Cortex of kidney (tissue), 1 donor: Measurements from ENCODE around the gene PLCB2.

Experiments used
- DNase-seq: peaks from one replicate; lab custom pipeline; 2025; lab: John Stamatoyannopoulos, UW

Gene PLCB2

DNA sequence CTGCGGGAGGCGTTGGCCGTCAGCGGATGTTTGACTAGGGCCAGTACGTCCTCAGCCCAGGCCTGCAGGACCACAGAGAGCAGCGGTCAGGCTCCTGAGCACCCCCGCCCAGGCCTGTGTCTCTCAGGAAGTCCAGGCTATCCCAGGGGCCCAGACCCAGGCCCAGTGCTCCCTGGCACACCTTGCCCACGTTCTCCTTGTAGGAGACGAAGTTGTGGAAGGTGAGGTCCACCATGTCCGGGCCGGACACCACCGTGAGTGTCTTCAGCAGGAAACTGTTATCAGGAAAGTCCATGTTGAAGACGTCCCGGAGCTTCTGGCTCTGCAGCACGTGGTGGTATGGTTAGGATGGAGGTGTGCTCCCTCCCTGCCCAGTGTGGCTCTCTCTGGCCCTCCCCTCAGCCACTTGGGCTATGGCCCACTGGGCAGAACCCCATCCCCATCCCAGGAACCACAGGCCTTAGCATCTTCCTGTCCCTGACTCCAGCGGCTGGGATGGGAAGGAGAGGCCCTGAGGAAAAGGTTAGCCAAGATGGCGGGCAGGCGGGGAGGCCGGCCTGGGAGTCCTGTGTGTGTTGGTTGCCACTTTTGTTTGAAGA is 5.3 kb downstream of the PLCB2 start:
- DNase-seq = no peak

DNA sequence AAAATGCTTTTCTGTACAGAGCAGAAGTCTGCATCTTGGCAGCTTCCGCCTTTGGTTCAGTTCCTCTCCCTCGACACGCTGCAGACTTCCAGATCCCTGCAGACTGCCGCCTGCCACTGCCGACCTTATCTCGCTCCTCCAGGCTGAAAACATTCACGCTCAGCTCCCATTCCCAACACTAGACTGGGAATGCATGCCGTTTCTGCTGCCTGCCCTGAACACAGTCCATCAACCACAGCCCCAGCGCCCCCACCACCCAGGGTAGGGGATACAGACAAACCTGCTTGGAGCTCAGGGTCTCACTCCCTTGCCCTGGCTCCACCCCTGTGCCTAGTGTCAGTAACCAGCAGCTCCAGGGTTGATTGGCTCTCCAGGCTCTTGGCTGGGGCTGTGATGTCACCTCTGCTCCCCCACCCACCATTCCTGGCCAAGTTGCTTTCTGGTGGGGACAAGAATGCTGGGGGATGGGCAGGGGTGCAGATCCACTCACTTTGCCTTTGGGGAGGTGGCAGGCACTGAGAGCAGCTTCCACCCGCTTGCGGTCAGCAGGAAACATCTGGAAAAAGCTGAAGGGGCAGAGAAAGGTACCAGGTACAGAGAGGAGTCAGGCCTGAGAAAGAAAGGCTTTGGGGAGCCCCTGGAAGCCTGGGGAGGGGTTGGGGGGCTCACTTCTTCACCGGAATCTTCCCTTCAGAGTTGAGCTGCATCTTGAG is 6.1 kb downstream of the PLCB2 start:
- DNase-seq = no peak

DNA sequence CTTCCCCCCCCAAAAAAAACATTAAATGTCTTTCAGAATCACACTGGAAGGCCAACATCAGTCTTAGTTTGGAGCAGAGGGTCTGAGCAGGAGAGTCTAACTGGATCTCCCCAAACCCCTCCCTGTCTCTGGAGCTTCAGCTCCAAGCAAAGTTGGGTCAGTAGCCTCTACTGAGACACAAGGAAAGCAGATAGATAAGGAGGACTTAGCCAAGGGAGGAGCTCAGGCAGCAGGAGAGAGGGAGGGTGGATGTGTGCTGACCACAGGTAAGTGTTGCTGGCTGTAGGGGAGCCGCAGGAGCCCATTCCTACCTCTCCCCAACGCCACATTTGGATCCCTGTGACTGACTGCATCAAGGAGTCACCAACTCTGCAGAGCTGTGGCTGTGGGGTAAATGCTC is 7.0 kb downstream of the PLCB2 start:
- DNase-seq = no peak

DNA sequence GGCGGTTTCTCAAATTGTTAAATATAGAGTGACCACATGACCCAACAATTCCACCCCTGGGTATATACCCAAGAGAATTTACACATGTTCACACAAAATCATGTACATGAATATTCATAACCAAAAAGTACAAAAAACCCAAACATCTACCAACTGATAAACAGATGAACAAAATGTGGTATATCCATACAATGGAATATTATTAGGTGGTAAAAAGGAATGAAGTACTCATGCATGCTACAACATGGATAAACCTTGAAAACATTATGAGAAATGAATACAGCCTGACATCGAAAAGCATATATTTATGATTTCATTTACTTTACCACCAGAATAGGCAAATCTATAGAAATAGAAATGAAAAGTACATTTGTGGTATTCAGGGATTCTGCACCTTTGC is 7.4 kb downstream of the PLCB2 start:
- no peak for DNase-seq

DNA sequence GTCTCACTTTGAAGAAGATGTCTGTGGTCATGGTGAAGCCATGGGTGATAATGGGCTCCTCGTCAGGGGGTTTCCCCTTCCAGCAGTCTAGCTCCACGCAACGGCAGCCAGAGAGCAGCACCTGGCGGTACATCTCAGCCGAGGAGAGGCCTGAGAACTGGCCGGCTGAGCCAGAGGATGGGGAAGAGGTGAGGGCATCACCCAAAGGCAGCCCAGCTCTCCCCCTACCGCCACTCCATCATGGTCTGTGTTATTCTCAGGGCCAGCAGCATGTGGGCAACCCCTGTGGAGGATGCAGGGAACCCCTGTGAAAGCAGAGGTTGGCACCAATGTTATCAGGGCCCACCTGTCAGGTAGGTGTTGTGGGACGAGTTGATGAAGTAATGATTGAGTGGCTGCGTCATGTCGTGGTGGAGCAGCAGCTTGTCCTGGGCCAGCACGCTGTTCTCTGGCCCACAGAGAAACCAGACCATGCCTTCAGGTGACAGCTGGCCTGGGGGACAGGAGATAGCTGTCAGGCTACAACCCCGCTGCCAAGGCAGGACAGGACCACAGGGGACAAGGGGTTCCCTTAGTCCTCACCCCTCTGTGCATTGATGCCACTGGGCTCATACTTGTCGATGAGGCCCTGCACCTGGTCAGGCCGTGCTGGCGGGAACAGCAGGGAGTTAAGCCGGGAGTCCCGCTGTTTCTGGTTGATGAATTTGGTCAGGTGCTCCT is 9.4 kb downstream of the PLCB2 start:
- no peak for DNase-seq

DNA sequence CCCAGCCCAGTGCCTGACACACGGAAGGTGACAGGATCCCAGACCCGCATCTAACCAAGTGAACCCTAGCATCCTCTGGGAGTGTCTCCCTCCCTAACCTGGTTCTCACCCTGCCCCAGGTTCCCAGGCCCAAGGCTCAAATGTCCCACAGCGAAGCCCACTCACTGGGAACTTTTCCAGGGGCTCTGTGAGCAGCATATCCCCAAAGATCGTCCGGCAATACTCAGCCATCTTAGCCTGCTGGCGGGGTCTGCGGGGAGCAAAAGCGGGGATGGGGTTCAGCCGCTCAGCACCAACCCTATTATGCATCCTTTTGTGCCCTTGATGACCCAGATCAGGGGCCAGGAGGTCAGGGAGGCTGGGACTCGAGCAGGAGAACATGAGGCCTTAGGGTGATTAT is 10.4 kb downstream of the PLCB2 start:
- no peak for DNase-seq

DNA sequence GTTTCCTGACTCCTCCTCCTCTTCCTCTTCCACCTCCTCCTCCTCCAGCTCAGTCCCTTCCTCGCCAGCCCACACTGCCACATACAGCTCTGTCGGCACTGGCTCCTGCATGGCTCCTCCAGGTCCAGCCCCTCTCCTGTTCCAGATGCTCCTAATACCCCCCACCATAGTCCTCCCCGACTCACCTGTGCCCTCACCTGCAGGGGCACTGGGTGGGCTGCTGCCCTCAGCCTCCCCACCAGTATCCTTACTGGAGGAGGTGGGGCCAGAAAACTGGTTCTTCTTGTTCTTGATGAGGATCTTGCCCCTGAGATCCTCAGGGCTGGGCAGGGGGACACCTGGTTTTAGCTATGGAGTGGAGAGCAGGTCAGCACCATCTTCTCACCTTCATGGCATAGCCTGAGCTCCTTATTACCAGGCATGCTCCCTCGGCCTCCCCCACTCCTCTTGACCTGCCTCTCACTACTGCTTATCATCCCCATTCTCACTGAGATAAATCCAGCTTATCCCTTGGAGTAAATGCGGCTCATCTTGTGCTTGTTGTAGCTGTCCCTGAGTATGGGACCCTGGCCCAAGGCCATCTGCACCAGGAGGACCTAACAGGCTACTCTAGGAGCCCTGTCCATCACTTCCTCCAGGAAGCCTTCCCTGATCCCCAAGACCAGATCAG is 11.0 kb downstream of the PLCB2 start:
- no peak for DNase-seq

DNA sequence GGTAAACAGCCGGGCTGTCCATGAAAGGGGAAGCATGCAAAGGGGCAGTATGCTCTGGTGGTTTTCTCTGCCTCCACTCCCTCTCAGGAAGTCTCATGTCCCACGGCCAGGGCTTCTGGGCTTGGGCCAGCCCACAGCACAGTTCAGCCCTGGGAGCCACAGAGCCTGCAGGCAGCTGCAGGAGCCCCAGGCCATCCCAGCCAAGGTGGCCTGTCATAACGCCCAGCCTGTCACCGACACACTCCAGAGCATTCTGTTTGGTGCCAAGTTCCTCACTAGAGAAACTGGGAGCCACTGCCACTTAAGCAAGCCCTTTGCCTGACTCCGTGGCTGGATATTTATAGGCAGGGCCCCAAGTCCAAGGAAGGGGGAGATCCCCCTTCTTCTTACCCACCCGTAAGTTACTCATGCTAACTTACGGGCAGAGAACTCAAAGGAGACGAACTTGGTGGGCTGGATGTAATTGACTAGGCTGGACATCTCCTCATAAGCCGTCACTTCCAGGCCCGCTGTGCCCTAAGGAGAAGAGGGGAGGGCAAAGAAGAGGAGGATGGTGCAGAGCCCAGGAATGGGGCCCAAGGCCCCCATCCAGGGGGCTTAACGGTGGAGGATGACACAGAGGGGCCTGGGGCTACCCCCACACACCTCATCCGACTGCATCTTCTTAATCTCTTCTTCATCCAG is 11.7 kb downstream of the PLCB2 start:
- no peak for DNase-seq

DNA sequence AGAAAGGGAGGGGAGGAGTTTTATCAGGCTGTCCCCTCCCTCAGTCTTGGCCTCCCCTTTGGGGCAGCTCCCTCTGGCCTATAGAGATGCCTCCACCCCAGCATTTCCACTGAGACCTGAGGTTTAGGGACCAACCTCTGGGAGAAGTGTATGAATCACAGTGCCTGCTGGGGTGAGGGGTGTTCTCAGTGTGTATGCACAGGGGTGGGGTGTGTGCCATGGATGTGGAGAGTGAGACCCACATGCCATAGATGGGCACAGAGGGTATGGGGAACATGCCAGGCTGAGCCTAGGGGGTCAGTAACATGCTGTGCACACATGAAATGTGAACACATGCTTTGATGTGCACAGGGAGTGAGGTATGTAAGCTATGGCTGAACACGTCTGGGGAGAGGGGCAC is 12.4 kb downstream of the PLCB2 start:
- DNase-seq = no peak

DNA sequence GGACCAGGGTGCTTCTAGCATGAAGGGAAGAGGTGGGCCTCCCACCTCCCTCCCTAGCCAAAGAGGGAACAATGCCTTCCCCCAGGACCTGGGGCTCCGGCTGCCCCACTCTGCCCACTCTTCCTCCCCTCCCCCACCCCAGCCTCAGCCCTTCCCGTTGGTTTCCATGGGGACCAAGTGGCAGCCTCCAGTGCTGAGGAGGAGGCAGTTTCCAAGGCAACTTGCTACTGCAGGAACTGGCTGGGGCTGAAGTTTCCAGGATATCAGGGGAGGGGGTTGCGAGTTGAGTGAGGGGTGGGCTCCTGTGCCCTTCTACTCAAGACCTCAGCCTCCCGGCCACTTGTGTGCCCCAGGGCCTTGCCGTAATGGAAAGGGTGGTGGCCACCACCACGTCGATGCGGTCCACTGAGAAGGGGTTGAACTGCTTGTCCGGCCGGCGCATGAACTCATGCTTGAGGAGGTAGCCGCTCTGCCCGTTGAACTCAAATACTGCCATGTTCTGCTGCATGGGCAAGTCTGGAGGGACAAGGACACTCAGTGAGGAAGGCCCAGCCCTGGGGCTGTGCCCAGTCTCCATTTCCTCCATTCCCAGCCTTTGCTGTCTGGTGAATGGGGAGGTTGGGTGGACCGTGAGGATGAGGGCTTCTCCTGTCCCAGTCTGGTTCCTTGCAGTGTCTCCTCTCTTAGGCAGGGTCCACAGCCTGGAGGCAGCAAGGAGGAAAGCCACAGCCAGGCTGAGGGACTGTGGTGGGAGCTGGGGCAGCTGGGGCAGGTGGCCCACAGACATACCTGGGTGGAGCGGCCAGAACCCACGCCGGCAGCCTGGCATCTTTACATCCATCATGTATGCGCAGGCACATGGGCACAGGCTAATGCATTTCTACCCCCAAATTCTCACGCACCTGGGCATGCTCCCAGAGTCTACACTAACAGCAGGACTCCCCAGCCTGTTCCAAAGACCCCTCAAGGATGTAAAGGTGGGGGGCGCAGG is 13.5 kb downstream of the PLCB2 start:
- no peak for DNase-seq

DNA sequence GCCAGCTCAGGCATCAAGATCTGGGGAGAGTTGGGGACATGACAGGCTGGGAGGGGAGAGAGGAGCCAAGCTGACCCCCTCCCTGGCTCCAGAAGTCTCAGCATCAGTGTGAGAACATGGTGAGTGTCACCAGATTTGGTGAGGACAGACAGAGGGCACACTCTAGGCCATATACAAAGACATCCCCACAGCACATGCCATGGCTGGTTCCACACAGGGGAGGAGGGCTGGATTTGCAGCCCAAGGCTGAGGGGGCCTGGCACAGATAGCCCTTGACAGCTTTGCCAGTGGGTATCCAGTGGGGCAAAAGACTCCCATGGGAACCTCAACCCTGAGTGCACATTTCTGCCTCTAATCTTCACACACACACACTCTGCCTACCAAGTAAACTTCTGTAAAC is 14.7 kb downstream of the PLCB2 start:
- no peak for DNase-seq

DNA sequence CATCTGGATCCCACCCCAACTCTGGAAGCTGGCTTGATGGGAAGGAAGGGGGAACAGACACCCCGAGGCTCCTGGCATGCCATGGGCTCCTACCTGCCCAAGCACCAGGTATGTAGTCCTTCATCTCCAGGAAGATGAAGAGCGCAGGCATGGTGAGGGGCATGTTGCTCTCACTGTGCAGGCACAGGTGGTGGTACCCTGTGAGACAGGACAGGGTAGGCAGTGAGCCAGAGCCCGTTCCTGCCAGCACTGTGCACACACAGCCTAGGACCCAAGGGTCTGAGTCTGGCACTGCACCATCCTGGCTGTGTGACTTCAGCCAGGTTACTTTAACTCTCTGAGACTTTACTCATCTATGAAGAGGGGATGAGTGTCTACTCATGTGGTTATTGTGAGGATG is 15.5 kb downstream of the PLCB2 start:
- no peak for DNase-seq

DNA sequence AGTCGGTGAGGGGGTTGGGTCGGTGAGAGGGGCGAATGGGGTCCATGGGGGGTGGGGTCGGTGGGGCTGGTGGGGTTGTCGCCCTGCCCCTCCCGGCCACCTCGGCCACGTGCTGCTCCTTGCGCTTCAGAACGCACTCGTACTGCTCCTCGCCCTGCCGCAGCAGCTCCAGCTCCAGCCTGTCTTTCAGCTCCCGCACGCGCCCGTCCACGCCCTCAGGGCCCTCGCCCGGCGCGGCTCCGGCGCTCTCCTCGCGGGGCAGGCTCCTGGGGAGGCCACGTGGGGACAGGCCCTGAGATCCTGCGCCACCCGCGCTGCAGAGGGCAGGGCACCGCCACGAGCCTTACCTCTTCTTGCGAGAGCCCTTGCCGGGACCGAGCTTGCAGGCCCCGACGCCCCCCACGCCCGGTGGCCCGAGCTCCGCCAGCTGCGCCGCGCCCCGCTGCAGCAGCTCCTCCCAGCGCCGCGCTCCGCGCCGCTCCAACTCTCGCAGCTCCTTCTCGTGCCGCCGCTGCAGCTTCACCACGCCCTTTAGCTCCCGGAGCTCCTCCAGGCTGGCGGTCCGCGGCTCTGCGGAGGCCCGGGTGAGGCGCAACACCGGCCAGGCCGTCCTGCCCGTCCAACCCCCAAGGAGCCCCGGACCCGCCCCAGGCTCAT is 16.7 kb downstream of the PLCB2 start:
- no peak for DNase-seq

DNA sequence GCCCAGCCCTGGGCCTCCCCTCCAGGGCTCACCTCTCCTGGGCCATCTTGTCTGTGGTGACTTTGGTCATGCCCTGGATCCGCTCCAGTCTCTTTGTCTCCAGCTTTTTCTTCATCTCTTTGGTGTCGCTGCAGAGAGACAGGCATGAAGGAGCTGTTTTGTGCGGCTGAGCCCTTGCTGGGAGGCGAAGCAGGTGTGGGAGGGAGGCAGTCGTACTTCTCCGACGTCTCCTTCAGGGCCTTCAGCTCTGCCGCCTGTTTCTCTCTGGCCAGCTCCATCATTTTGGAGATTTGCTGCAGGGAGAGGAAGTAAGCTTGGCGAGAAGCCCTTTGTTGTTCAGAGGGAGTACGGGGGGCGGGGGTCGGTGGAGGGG is 17.2 kb downstream of the PLCB2 start:
- no peak for DNase-seq

DNA sequence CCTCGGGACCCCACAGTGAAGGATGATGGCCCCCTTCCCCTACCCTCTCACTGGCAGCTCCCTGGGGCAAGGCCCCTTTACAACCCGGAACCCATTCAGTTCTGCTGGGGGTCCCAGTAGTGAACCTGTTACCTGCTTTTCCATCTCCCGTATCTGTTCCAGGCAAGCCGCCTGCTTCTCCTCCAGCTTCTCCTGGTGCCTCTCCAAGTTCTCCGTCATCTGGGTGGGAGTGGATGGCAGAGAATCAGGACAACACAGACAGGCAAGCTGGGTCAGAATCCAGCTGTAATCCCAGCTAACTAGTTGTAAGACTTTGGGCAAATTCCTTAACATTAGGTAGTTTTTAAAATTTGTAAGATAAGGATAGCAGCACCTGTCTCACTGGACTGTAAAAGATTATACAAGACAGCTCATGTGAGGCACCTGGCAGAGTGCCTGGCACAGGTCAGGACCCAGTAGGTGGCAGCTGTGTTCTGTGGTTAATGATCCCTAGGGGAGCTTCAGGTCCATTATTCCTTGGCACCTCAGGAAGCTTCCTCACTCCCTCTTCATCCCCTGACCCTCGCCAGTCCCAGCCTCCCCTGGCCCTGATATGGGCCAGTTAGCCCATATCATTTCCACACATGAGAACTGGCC is 18.5 kb downstream of the PLCB2 start:
- DNase-seq = no peak

DNA sequence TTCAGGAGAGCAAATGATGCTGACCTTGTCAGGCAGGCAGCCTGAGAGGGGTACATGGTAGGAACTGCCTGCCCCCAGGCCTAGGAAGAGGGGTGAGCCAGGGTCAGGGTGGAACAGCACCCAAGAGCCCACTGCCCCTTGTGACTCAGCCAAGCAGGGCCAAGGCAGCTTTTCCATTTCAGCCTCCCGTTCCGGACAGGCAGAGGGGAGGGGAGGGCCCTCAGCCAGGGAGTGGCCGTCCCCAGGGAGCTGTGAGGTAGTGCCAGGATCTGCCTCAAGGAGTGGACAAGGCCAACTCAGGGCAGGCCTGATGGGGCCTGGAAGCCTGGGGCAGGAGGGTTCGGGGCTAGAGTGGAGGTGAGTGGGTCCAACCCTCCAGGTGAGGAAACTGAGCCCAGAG is 19.8 kb downstream of the PLCB2 start:
- no peak for DNase-seq

DNA sequence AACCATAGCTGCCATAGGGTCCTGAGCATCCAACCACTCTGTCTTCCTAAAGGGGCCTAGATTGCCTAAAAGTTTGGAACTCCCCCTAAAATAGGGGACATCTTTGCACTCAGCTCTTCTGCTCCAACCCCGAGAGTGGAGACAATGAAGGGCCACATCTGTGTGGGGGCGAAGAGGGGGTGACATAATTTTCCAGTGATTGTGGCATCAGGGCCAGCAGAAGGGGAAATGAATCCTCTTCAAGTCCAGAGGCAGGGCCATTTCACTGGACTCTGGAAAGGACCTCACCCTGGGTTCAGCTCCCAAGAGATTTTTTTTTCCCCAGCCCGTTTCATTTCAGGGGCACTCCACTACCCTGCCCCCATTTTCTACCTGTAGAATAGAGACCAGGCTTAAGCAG is 20.2 kb downstream of the PLCB2 start:
- DNase-seq = no peak

DNA sequence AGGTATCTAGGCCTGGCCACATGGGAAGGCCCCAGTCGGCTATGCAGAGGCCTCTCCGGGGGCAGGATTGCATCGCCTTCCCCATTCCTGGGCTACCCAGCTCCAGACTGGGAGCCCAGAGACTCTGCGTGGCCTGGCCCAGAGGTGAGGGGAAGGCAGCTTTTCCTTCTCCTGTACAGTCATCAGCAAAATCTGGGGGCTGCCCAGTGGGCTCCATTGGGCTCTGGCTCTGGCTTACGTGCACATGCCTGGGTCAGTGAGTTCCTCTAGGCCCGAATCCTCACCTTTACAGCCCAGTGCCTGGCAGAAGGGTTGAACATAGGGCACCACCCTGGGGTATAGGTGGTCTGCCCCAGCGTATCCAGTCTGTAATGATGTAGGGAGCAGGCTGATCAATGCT is 20.9 kb downstream of the PLCB2 start:
- no peak for DNase-seq

DNA sequence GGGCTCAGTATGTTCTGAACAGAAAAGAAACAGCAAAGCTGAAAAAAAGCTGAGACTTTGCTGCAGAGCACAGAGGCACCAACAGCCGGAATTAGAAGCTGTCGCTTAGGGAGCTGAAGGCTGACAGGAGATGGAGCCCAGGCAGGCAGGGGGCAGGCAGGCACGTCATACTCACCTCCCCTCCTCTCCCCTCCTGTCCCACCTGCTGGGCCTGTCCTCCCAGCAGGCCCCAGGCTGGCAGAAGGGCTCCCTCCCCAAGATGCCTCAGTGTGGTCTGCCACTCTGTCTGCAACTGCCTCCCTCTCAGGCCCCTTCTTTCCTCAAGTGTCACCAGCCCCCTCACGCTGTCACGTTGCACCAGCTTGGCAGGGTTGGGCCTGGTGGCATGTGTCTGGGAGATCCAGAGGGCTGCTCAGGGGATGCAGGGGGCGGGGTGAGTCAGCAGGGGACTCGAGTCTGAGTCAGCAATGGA is 21.6 kb downstream of the PLCB2 start:
- no peak for DNase-seq

DNA sequence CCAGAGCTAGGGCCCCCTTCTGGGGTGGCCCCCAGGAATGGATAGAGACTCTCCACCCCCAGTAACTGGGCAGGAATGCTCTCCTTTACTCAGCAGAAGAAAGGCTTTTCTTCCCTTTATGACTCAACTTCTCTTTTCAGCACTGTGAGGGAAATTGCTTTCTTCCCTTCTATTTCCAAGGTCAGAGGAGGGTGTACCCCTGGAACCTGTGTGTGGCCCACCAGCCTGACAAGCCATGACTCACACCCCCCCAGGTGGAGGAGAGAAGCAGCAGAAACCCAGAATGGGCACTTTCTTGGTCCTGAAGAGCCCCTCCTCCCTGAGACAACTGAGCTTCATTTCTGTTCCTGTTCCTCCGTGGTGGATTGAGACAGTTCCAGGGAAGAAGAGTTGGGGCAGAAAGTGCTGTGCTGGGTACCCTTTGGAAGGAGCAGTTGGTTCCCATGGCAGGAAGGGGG is 22.2 kb downstream of the PLCB2 start:
- no peak for DNase-seq
